KMS-11 (cell line): ENCODE measurements around the gene GPX3.

Experiments
- H2AFZ ChIP-seq: fragments of 200-600 bp; sonication (generic); 2 replicates; pipeline ENCODE4 v1.6.1; 2016; ENCODE audit warnings: antibody characterized with exemption, mixed run types, low read depth
- H3K27ac ChIP-seq: fragments of 200-600 bp; sonication (generic); 2 replicates; pipeline ENCODE4 v1.6.1; 2016; ENCODE audit warnings: mild to moderate bottlenecking, mixed run types
- H3K27me3 ChIP-seq: fragments of 200-600 bp; sonication (generic); 2 replicates; pipeline ENCODE4 v1.6.1; 2017; ENCODE audit warnings: mild to moderate bottlenecking, low read depth, mixed run types, moderate library complexity; ENCODE audit not compliant: insufficient read depth
- H3K36me3 ChIP-seq: fragments of 200-600 bp; sonication (generic); 2 replicates; pipeline ENCODE4 v1.6.1; 2017; ENCODE audit warnings: mild to moderate bottlenecking, mixed run types; ENCODE audit not compliant: insufficient read depth
- H3K4me1 ChIP-seq: fragments of 200-600 bp; sonication (generic); 2 replicates; pipeline ENCODE4 v1.6.1; 2016; ENCODE audit warnings: mild to moderate bottlenecking, low read depth, mixed run types; ENCODE audit not compliant: poor library complexity, severe bottlenecking
- H3K4me2 ChIP-seq: fragments of 200-600 bp; sonication (generic); 2 replicates; pipeline ENCODE4 v1.7.0; 2016; ENCODE audit warnings: mild to moderate bottlenecking, mixed run types
- H3K4me3 ChIP-seq: fragments of 200-600 bp; sonication (generic); IDR thresholded peaks from 2 replicates; pipeline ENCODE4 v1.6.1; 2017; ENCODE audit warnings: low read depth, low read length, mixed read lengths; ENCODE audit not compliant: insufficient read depth
- H3K79me2 ChIP-seq: fragments of 200-600 bp; sonication (generic); 2 replicates; pipeline ENCODE4 v1.6.1; 2016; ENCODE audit warnings: low read depth, mixed run types; ENCODE audit not compliant: insufficient read depth
- H3K9ac ChIP-seq: fragments of 200-600 bp; sonication (generic); 2 replicates; pipeline ENCODE4 v1.6.1; 2016; ENCODE audit warnings: mild to moderate bottlenecking, mixed run types
- H4K20me1 ChIP-seq: fragments of 200-600 bp; sonication (generic); 2 replicates; pipeline ENCODE4 v1.6.1; 2016; ENCODE audit warnings: mild to moderate bottlenecking, mixed run types; ENCODE audit not compliant: insufficient read depth
- TF ChIP-seq, protein P1 (sequence below): fragments of 200-600 bp; sonication (generic); conservative IDR thresholded peaks from 2 replicates; pipeline ENCODE4 v1.6.1; 2017; ENCODE audit warnings: low read depth, mild to moderate bottlenecking, antibody characterized with exemption, low read length, moderate library complexity, mixed read lengths

Gene GPX3

DNA sequence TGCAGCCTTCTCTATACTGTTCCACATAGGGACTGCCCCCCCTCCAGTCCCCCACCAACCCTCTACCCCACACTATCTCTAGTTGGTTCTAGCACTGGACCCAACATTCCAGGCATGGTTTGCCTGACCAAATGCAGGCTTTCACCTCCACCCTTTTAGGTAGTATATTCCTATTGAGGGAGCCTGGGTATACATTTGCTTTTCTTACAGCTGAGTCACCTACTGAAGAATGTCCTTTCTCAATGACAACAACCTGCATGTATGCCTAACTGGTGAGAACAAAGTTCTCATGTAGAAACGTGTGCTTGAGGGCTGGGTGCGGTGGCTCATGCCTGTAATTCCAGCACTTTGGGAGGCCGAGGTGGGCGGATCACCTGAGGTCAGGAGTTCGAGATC lies 52.2 kb downstream of the GPX3 start:
- no peak overlapping the region for H2AFZ ChIP-seq
- no peak overlapping the region for H3K4me3 ChIP-seq
- H3K4me2 ChIP-seq: no peak overlapping the region
- TF ChIP-seq, protein P1, sequence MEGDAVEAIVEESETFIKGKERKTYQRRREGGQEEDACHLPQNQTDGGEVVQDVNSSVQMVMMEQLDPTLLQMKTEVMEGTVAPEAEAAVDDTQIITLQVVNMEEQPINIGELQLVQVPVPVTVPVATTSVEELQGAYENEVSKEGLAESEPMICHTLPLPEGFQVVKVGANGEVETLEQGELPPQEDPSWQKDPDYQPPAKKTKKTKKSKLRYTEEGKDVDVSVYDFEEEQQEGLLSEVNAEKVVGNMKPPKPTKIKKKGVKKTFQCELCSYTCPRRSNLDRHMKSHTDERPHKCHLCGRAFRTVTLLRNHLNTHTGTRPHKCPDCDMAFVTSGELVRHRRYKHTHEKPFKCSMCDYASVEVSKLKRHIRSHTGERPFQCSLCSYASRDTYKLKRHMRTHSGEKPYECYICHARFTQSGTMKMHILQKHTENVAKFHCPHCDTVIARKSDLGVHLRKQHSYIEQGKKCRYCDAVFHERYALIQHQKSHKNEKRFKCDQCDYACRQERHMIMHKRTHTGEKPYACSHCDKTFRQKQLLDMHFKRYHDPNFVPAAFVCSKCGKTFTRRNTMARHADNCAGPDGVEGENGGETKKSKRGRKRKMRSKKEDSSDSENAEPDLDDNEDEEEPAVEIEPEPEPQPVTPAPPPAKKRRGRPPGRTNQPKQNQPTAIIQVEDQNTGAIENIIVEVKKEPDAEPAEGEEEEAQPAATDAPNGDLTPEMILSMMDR: no peak
- H3K36me3 ChIP-seq: no peaks in the 10 kb centered on the region
- no peak overlapping the region for H3K9ac ChIP-seq
- no peaks in the 10 kb centered on the region for H3K27me3 ChIP-seq
- H3K27ac ChIP-seq: no peak overlapping the region
- H4K20me1 ChIP-seq: no peaks in the 10 kb centered on the region
- H3K4me1 ChIP-seq: peaks cover 44% of the 10 kb centered on the region
- peaks cover 81% of the 10 kb centered on the region for H3K79me2 ChIP-seq

- H3K4me3 ChIP-seq: no peak overlapping the region
- no peak overlapping the region for H3K27ac ChIP-seq
- peaks cover 81% of the 10 kb centered on the region for H3K79me2 ChIP-seq
- no peaks in the 10 kb centered on the region for H3K27me3 ChIP-seq
- TF ChIP-seq, protein P1: no peak
- H3K4me1 ChIP-seq: peaks cover 38% of the 10 kb centered on the region
- no peak overlapping the region for H3K9ac ChIP-seq
- H3K36me3 ChIP-seq: no peaks in the 10 kb centered on the region
- no peak overlapping the region for H3K4me2 ChIP-seq
- no peaks in the 10 kb centered on the region for H4K20me1 ChIP-seq
- H2AFZ ChIP-seq: no peak overlapping the region
Observed at GRCh38 chr5:151073280-151073679, 52.9 kb downstream of the GPX3 start.

DNA sequence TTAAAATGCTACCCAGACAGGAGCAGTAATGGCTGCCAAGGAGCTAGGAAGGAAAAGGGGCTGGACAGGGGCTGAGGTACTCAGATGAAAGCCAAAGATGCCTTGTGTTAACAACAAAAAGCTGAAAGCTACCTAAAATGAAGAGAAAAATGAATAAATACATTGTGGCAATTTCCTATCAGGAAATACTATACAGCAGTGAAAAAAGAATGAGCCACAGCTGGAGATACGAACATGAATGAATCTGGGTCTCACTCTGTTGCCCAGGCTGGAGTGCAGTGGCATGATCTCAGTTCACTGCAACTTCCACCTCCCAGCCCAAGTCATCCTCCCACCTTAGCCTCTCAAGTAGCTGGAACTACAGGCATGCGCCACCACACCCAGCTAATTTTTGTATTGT lies 54.2 kb downstream of the GPX3 start:
- Histone ChIP-seq H3K4me1 (peaks cover 31% of the 10 kb centered on the region), H3K36me3 (no peaks in the 10 kb centered on the region), H2AFZ (no peak overlapping the region), H3K9ac (no peak overlapping the region), H3K79me2 (peaks cover 89% of the 10 kb centered on the region), H3K4me3 (no peak overlapping the region), H3K27ac (no peak overlapping the region), H4K20me1 (no peaks in the 10 kb centered on the region), H3K4me2 (no peak overlapping the region), H3K27me3 (no peaks in the 10 kb centered on the region)
- TF ChIP-seq, protein P1: no peak

DNA sequence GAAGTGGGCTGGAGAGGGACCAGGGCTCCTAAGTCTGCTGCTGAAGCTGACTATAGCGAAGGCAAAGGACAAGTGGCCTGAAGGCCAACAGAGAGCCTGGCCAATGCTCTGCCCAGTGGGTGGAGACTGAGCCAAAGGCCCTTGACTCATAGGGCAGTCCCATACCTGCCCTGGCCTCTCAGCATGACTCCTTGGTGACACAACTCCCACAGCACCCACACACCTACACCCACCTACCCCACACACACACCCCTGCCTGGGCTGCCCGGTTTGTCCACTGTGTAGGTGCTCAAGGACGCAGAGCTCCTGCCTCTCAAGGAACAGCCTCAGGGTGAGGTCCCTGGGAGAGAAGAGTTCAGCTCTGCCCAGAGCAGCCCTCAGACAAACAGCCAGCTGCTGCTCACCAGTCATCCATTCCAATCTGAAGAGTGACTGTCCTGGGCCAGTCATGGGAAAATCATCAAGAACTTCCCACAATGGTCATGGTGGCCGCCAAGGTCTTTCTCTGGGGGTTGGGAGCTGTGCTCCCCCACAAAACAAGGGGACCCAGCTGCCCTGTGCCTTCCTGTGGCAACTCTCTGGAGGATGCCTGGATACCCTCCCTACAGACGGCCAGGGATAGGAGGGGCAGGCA lies 55.4 kb downstream of the GPX3 start:
- H3K27me3 ChIP-seq: no peaks in the 10 kb centered on the region
- no peak overlapping the region for H2AFZ ChIP-seq
- no peak overlapping the region for H3K4me3 ChIP-seq
- TF ChIP-seq, protein P1: no peak
- H3K79me2 ChIP-seq: peaks cover 90% of the 10 kb centered on the region
- H3K9ac ChIP-seq: no peak overlapping the region
- no peak overlapping the region for H3K4me2 ChIP-seq
- H3K27ac ChIP-seq: no peak overlapping the region
- no peaks in the 10 kb centered on the region for H4K20me1 ChIP-seq
- H3K36me3 ChIP-seq: no peaks in the 10 kb centered on the region
- peaks cover 21% of the 10 kb centered on the region for H3K4me1 ChIP-seq
